SH-SY5Y (cell line): Measurements from ENCODE around the gene ENSA.

Source experiments
- GATA2 ChIP-seq: IDR thresholded peaks from 2 replicates; pipeline ENCODE4 v1.6.1; 2011; ENCODE audit warnings: mild to moderate bottlenecking, low read depth, low read length
- GATA3 ChIP-seq: IDR thresholded peaks from 2 replicates; pipeline ENCODE4 v1.6.1; 2011; ENCODE audit warnings: low read depth, mild to moderate bottlenecking, low read length, moderate library complexity

ENSA gene

GRCh38 chr1:150620919-150621318, 8.5 kb downstream of the ENSA start:
- no peak for TF ChIP-seq GATA3
- TF ChIP-seq GATA2: no peak

DNA sequence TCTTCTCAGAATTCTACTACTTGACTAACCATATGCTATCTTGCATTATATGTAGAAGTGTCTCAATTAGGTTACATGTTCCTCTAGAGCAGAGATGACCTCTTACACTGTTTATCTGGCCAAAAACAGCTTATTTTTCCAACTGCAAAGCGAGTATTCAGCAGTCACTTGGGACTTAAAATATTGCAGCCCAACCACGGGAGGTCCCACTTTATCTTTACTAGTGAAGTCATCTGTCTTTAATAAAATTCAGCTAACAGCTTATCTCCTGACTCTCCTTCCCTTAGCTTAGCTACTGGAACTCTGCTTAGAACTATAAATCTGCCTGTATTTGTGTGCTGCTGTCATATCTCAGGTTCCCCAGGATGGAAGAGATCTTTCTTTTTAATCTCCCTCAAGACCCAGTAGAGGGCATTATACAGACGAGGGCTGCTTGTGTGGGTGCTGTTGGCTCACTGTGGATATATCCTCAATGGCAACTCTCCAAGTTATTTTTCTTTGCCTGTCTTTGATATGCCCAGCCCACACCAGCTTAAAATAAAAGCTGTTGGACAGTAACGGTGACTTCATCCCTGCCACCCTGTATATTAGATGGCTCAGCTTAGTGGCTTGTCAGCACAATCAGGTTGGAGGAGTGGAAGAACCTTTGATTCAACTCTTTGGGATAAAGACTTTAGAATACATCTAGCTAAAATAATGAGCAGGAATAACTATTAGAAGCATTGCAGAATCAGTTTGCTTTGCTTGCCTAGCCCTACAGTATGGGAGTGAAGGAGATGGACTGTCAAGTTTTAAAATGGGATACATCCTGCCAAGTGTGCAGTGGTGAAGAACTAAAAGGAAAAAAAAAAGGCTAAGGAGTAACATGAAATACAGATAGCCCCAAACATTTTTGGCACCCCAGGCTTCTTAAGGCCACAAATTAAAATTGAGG, 9.6 kb downstream of the ENSA start:
- TF ChIP-seq GATA3 (no peak), GATA2 (peak; percentile 18; the same call in 1 of the 2 replicates)

DNA sequence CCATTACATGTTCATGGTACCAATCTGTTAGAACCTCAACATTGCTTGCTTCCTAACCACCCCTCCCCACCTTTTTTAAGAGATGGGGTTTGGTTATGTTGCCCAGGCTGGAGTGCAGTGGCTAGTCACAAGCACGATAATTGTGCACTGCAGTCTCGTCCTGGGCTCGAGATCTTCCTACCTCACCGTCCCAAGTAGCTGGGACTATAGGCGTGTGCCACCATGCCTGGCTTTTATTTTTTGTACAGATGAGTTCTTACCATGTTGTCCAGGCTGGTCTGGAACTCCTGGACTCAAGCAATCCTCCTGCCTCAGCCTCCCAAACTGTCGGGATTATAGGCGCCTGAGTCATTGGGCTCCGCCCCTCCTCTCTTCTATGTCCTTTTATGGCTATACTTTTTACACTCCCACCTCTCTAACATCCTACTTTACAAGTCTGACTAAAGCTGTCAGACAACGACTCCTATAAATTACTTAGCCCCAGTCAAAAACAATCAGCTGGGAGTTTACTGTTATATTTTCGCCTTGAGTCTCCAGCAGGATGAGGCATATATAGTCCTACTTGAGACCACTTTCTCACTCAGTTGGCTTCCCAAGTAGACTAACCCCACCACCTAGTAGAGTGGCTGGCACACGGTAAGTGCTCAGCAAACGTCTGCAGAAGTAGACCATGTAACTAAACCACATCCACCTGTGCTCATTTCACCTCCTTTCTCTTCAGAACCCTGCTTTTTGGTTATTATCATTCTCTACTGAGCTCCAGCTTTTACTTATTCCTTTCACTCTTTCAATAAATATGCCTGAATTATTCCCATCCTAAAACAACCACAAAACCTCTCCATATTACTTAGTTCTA, 13.8 kb downstream of the ENSA start:
- TF ChIP-seq GATA3 (no peak), GATA2 (no peak)

- TF ChIP-seq GATA2 (no peak), GATA3 (no peak)
Observed at GRCh38 chr1:150613061-150613920, 16.1 kb downstream of the ENSA start.

DNA sequence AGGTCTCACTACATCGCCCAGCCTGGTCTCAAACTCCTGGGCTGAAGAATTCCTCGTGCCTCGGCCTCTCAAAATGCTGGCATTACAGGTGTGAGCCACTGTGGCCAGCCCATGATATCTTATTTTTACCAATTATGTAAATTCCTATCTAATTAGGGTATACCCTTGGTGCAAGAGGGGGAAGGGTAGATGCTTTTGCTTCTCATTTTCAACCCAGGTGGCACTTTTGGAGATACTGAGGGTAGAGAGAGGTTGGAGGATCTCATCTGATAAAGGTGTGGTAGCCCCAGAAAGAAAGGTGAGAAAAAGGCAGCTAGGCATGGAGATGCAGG, 17.4 kb downstream of the ENSA start:
- TF ChIP-seq GATA3 (no peak), GATA2 (no peak)

DNA sequence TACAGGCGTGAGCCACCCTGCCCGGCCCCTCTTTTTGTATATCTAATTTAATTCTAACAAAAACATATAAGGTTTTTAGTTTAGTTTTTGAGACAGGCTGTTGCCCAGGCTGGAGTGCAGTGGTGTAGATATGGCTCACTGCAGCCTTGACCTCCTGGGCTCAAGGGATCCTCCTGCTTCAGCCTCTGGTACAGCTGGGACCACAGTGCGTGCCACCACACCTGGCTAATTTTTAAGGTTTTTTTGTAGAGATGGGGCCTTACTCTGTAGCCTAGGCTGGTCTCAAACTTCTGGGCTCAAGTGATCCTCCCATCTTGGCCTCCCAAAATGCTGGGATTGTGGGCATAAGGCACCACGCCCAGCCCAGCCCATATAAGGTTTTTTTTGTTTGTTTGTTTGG, 18.8 kb downstream of the ENSA start:
- no peak for TF ChIP-seq GATA3
- no peak for TF ChIP-seq GATA2

DNA sequence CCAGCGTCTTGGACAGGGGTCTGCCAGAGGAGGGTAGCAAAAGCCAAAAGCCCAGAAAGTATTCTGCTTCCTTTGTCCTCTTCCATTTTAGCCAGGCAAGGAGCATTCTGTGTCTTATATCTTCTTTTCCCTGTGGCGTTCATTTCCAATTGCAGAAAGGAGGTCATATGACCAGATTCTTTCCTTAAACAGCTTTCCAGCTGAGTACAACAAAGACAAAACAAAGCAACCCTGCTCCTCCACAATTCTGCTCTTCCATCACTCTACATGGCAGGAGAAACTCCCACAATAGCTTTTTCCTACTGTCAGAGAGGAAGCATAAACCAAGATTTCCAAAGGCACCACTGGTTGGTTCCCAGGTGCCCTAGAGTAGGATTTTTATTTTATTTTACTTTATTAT, 19.7 kb downstream of the ENSA start:
- TF ChIP-seq GATA2 (no peak), GATA3 (no peak)

DNA sequence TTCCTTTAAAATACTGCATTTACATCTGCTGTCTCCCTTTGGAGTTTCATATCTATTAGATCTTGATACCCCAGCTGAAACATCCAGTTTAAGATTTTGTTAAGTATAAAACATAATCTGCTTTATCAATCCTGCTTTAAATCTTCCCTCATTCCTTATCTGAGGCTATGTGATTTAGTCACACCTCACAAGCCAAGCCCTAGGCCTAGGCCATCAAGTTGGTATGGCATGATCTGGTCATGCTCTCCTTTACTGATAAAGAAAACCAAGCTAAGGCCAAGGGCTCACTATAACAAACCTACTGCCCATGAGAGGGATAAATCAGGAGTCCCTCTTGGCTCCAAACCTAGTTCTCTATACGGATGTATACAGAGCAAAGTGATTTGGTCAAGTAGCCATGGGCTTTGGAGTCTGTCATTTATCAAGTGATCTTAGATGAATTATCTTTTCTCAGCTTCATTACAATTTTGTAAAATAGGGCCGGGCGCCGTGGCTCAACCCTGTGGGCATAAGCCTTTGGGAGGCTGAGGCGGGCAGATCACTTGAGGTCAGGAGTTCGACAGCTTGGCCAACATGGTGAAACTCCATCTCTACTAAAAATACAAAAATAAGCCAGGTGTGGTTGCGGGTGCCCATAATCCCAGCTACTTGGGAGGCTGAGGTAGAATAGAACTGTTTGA, 22.8 kb downstream of the ENSA start:
- TF ChIP-seq GATA3 (no peak), GATA2 (no peak)

DNA sequence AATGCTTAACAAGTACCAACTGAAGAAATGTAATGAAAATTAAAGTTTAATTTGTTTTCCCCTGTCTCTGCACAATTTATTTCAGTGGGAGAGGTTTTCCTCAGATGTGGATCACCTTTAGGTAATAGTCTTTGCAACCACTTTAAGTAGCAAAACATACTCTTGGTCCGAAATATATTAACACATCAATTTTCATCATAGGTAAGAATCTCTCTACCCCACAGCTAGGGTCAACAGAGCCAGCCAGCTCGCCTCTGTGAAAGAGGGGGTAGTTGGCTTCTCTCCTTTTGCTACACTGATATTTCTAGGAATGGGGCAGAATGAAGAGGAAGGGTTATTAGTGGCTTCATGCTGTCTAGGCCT, 25.2 kb downstream of the ENSA start:
- TF ChIP-seq GATA3 (no peak), GATA2 (no peak)

DNA sequence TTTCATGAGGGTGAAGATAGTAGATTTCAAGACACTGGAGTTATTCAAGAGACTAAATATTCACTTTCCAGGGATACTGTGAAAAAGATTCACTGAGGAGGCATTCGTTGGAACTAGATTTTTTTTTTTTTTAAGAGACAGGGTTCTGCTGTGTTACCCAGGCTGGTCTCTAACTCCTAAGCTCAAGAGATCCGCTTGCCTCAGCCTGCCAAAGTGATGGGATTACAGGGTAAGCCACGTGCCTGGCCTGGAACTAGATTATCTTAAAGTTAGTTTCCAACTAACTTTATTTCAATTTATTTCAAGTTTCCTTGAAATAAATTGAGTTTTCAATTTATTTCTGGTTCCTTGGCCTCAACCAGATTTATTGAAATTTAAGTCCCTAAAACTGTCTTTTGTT, 25.7 kb downstream of the ENSA start:
- no peak for TF ChIP-seq GATA3
- TF ChIP-seq GATA2: no peak

- TF ChIP-seq GATA2 (no peak), GATA3 (no peak)
Observed at GRCh38 chr1:150601540-150601939, 27.9 kb downstream of the ENSA start.

GRCh38 chr1:150596976-150597375, 32.4 kb downstream of the ENSA start:
- no peak for TF ChIP-seq GATA2
- no peak for TF ChIP-seq GATA3

DNA sequence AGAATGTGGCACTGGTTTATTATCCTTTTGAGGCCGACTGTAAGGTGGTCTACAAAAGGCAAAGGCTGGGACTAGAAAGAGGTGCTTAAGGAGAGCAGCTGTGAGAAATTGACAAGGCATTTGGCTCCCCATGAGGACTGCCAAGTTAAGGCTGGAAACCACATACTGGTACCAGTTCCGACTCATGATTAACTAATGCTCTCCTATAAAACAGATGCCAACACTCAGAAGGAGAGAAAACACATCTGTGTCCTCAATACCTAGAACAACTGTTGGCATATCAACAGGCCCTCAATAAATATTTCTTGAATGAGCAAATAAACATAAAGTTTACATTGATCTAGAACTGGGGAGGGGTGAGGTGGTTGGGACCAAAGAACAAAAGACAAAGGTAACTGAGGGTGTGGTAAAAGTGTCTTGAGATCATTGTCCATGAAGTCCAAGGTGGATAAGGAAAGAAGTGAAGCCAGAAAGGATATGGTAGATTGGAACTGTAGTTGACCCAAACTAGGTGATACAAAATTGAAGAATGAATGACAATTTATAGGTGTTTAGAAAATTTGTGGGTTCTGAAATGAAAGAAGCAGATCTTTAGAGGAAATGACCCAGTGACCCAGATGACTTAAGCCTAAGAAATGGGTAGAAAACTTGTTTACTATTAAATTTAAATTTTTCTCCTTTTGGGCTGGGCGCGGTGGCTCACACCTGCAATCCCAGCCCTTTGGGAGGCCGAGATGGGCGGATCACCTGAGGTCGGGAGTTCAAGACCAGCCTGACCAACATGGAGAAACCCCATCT, 33.1 kb downstream of the ENSA start:
- TF ChIP-seq GATA2 (no peak), GATA3 (no peak)

- TF ChIP-seq GATA3: no peak
- TF ChIP-seq GATA2: no peak
Observed at GRCh38 chr1:150582371-150582770, 47.0 kb downstream of the ENSA start.
